CD4-positive, alpha-beta T cell treated with Interleukin-17A for 4 hours (primary cell): Measurements from ENCODE around the gene AKT3.
A peak's percentile ranks its signal among the peaks of the same experiment; 100 is the strongest.

Experiments
- DNase-seq: peaks from one replicate; pipeline ENCODE4 v3.0.0-alpha.2; 2020; ENCODE audit warnings: mixed read lengths

Gene AKT3

DNA sequence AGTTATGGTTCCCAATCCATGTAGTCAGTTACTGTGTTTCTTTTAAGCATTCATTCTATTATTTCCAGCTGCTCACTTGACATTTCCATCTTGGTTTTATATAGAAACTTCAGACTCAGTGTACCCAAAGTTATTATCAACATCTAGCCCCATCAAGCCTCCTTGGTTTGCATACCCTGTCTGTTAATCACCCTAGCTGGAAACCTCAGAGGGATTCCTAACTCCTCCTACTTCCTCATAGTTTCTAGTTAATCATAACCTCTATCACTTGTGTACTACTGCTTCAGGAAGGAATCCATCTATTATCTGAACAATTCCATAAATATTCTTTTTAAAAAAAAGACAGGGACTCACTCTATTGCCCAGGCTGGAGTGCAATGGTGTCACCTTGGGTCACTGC is 300.9 kb downstream of the AKT3 start:
- no peak for DNase-seq

DNA sequence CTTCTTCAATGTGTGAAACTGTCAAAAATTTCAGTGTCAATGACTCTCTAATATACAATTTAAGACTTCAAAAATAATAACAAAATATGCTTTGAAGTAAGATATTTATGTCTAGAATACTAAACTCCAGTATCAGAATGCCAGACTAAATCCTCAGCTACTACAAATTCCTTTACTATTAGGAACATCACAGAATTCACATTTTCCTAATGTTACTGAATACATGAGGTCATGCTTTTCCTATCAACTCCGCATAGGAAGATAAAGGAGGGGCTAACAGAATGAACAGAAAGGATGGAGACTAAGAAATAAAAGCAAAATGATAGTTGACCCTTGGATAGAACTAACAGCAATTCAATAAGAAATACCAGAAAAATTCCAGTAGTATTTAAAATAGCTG is 301.5 kb downstream of the AKT3 start:
- no peak for DNase-seq

DNA sequence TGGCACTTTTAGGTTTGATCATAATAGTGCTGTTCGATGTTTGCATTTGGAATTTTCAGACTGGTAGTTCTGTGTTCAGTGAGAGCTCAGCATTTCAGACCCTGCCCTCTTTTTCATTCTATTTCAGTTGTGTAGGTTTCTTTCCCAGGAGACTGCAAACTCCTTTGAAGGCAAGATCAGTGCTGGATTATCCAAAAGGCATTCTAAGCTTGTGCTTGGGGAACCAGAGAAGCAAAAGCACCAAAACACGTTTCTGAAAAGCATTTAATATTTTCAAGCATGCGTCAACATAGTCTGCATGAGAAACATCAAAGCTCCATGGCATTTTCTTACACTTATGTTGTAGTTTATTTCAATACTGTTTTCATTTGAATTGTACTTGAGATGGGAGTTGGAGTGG is 302.2 kb downstream of the AKT3 start:
- DNase-seq = no peak

DNA sequence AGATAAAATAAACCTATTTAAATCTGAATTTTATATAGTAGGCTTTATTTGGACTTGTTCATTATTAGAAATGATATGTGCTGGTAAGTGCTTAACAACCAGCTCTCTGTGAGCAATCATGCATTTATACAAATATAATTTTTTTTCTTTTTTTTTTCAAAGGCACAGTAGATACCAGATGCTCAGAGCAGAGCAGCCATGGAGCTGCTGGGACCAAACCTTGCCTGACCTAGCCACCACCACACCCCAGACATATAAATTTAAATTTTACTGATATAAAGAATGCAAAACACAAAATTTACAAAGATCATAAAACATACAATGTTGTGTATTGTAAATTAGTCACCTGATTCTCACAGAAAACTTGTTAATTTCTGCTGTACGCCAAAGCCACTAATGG is 303.6 kb downstream of the AKT3 start:
- no peak for DNase-seq

DNA sequence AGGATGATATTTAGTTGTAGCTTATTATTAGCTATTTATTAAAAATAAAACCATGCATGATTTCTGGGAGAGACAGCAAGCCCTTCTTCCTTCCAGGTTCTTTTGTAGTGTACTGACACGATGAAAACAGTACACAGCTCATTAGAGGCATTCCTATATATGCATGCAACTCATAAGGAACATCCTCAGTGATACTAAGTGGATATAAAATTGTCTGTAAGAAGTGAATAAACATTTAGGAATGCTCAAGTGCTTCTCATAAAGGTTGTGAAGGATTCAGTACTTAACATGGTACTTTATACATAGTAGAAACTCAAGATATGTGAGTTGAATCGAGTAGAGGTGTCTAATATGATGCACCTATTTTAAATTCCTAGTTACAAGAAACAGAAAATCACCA is 306.5 kb downstream of the AKT3 start:
- DNase-seq = no peak

DNA sequence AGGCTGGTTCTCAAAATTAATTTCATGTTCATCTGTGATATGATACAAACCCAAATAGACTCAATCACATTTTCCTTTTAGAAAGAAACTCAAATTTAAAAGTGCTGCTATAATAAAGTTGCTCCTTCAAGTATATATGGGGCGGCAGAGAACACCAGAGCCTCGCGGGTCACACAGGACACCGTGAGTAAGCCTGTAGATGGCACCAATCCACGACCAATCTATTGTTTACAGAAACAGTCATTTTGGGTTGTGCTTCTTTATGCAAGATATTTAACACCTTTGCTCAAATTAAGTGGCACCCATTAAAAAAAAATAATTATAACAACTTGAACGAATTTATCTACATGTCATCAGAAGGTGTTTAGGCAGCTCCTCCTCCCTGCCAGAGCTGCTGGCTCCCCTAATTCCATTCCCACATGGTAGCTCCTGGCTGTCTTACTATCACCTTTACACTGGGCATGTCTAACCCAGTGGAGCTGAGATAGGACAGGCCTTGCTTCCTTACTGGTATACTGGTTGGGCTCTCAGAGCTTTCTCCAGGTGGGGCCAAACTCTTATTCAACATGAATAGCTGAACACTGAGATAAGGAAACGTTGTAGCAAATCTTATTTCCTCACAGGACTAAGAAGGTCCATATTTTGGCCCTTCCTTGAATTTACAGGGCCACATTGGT is 307.2 kb downstream of the AKT3 start:
- no peak for DNase-seq

DNA sequence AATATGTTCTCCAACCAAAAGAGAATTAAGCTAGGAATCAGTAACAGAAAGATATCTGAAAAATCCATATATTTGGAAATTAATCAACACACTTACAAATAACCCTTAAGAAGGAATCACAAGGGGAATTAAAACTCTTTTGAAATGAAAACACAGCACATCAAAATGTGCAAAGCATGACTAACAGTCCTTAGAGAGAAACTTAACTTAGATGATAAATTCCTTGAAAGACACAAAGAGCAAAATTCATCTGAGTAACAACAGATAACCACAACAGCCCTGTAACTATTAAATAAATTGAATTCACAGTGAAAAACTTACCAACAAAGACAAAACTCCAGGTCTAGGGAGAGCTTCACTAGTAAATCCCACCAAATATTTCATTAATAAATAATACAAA is 310.4 kb downstream of the AKT3 start:
- no peak for DNase-seq

DNA sequence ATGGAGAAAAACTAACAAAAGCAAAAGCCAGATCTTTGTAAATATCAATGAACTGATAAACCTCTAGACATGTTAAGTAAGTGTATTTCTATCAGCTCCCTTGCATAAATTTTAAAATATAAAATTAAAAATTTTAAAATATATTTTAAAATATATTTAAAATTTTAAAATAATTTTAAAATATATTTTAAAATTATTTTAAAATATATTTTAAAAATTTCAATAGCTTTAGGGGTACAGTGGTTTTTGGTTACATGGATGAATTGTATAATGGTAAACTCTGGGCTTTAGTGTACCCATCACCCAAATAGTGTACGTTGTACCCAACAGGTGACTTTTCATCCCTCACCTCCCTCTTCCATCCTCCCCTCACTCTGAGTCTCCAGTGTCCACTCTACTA is 315.0 kb downstream of the AKT3 start:
- no peak for DNase-seq

DNA sequence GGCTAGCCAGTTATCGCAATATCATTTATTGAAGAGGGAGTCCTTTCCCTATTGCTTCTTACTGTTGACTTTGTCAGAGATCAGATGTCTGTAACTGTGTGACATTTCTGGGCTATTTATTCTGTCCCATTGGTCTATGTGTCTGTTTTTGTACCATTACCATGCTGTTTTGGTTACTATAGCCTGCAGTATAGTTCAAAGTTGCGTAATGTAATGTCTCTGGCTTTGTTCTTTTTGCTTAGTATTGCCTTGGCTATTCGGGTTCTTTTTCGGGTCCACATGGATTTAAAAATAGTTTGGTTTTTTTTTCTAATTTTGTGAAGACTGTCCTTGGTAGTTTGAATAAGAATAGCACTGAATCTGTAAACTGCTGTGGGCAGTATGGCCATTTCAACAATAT is 320.5 kb downstream of the AKT3 start:
- DNase-seq = no peak

DNA sequence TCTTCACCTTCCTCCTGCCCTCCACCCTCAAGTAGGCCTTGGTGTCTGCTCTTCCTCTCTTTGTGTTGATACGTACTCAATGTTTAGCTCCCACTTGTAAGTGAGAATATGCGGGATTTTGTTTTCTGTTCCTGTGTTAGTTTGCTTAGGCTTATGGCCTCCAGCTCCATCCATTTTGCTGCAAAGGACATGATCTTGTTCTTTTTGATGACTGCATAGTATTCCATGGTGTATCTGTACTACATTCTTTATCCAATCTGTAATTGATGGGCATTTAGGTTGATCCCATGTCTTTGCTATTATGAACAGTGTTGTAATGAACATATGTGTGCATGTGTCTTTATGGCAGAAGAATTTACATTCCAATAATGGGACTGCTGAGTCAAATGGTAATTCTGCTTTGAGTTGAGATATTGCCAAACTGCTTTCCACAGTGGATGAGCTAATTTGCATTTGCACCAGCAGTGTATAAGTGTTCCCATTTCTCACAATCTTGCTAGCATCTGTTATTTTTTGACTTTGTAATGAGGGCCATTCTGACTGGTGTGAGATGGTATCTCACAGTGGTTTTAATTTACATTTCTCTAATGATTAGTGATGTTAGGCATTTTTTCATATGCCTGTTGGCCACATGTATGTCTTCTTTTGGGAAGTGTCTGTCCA is 321.5 kb downstream of the AKT3 start:
- DNase-seq = no peak

DNA sequence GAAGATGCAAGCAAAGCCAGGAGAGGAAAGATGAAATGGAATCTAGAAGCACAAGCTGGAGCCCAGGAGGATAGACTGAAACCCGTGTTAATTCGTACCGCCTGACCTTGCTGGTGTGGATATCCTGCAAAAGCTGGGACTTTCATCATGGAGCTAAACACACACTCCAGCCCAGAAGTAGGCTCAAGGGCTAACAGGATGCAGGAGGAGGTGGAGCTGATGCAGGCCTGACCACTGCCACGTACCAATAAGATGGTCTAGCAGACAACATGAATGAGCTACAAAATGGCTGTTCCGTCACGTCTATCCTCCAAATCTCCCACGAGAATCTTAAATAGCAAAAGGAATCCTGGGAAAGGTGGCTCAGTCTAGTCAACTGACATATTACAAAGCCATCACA is 323.9 kb downstream of the AKT3 start:
- no peak for DNase-seq

DNA sequence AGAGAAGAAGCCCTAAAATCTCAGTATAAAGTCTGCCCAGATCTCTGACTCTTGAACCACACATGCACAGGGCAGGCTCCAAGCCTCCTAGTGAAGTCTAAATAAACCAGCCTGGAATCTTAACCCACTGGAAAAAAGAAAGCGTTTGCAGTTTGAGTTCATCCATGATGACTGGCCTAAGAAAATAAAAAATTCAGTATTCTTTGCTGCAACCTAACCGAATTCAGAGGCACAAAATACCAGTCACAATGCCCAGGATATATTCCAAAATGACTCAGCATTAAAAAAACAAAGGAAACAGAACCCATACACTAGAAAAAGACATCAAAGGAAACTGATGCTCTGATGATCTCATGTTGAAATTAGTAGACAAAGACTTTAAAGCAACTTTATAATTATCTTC is 325.0 kb downstream of the AKT3 start:
- no peak for DNase-seq

DNA sequence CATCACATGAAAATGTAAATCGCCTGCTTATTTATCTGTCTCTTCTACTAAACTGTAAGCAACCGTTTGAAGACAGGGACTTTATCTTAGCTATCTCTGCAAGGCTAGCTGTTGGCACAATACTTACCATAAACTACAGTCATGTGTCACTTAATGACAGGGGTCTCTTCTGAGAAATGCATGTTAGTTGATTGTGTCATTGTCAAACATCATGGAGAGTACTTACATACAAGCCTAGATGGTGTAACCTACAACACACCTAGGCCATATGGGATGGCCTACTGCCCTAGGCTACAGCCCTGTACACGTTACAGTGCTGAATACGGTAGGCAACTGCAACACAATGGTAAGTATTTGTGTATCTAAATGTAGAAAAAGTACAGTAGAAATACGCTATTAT is 326.3 kb downstream of the AKT3 start:
- no peak for DNase-seq

DNA sequence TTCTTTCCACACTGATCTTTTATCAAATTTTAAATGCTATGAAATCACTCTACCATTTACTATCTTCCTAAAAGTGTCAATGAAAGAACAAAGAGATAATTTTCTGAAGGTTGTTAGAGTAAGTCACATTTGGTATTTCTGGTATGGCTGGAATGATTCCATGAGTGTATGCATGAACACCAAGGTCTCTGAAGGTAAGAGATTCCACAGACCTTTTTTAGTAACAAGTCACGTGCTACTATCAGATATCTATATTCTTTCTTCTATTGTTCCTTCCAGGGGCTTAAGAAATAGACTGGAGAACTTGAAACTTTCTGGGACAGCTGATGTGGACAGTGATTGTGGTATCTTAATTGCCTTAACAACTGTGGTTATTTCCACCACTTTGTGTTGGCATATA is 329.2 kb downstream of the AKT3 start:
- no peak for DNase-seq

DNA sequence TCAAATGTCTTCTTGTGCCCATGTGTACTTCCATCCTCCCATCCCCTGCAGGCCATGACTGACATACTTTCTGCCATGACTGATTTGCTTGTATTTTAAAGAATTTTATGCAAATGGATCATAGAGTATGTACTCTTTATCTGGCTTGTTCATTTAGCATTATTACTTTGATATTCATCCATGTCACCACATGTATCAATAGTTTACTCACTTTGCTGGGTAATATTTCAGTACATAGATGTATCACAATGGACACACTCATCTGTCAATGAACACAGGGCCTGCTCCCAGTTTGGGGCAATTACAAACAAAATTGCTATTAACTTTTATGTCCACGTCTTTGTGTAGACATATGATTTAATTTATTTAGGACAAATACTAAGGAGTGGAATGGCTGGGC is 335.1 kb downstream of the AKT3 start:
- no peak for DNase-seq

DNA sequence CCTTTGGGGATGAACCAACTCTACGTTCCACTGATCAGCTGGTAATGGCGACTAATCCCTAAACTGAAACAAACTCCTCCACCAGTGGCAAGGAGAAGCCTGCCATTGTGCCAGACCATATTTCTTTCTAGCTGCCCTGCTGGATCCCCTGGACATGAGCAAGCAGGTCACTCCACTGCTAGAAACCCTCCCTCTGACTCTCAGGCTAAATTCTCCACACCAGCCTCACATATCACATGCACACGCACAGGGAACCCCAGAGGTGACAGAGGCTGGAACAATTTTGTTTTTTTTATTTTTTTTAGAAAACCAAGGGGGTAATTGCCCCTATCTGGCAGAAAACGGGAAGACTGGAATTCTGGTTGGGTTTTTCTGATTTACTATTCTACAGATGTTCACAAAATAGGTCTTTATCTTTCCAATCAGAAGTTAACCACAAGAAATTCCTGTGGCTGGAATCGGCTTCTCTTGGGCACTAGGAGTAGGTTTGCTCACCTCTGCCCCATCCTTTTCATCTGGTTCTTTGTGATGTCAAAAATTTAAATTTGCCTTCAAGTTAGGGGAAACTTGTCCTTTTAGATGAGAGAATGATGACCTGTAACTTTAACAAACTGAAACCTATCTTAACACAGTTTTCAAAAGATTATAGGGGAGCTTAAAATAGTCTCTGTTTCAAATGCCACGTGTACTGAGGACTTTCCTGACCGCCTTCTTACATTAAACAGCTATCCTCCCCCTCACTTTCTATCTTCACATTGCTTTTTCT is 336.1 kb downstream of the AKT3 start:
- DNase-seq = no peak

DNA sequence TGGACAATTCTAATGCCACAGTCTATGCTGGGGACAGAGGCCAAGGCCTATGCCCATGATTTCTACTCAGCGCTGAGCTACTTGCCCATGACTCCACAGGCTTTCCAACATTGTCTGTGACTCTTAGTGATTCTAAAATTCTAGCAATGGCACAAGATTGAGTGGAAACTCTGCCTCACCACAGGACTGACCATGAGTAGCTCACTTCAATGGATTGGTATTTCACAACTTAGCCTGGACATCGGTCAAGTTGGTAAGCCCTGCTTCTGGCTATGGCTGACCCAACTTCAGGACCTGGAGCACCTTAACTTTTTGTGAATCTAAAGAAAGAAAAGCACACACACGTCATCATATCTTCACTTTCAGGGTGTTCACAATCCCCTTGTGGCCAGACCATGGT is 339.1 kb downstream of the AKT3 start:
- DNase-seq = no peak

DNA sequence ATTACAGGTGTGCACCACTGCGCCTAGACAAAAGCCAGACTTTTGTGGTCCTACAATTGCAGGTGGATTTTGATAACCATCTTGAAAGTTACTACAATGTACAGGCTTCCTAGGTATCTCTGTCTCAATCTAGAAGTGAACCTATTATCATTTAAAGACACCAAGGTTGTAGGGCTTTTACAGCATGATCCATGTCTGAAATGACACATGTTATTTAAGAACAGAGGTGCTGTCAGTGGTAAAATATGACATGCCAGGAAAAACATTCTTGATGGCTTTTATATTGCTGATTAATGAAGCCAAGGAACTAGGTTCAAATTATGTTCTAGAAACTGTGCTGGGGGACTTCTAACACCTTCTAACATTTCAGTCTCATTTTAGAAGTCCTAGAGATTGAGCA is 341.1 kb downstream of the AKT3 start:
- DNase-seq = no peak

DNA sequence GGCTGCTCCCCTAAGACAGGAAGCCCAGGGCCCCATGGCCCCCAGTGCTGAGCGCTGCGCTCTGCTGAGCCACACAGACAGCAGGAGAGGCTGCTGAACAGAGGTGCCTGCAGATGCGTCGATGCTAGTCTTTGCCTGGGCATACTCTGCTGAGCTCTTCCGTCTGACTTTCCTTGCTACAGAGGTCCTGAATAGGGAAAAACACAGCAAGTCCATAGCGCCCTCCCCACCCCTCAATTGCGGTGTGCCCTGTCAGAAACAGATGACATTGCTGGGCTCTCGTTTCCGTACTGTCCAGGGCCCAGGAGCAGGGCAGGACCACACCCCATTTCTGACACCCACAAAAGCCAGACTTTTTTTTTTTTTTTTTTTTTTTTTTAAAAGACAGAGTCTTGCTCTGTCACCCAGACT is 341.7 kb downstream of the AKT3 start:
- DNase-seq = peak; percentile 54

DNA sequence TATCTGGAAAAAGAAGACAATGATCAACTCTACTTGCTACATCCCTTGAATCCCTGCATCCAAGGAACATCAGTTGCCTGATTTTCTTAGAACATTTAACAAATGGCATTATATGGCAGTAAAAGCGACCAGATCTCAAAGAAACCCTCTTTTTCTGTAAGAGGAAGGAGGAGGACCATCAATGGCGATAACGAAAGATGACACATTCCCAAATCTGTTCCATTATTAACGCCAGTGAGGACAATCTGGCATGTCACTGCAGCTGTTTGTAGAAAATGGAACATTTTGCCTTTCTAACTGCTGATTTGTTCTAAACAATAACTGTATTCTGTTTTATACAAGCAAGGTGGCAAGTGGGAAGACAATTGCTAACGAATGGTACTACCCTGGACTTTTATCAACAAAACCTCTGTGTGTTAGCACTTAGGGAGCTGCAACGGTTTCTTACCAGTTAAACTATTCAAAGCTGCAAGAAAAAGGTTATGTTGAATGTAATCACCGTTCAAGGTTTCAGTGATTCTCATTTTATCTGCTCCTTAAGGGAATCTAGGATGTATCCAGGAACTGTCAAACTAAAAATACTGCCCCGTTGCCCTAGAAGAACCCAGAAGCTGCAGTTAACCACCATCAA is 342.3 kb downstream of the AKT3 start:
- DNase-seq = no peak

DNA sequence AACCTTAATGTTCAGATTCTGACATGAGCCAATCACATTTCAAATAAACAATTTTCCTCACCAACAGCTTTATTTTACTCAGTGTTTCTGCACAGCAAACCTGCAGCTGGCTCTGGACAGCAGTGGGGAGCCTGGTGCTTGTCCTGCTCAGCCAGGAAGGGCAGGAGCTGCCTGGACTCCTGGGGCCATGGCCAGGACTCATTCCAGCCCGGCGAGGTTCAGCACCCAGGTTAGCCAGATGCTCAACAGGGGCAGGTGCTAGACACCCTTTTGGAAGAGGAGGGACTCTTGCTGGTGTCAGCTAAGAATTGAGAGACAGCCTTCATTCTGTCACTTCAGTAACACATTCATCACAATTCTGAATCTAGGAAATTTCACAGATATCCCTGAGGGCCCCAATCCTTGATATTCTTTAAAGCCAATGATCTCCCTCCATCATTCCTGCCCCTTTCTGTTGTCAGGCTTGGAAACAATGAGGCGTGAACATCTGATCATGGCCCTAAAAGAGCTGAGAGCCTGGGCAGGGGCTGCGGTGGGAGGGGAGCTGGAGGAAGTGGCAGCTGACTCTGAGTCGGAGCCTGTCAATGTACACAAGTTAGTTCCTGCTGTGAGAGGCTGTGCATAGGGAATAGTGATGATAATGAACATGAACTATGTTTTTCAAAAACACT is 342.9 kb downstream of the AKT3 start:
- DNase-seq = peak; percentile 24

DNA sequence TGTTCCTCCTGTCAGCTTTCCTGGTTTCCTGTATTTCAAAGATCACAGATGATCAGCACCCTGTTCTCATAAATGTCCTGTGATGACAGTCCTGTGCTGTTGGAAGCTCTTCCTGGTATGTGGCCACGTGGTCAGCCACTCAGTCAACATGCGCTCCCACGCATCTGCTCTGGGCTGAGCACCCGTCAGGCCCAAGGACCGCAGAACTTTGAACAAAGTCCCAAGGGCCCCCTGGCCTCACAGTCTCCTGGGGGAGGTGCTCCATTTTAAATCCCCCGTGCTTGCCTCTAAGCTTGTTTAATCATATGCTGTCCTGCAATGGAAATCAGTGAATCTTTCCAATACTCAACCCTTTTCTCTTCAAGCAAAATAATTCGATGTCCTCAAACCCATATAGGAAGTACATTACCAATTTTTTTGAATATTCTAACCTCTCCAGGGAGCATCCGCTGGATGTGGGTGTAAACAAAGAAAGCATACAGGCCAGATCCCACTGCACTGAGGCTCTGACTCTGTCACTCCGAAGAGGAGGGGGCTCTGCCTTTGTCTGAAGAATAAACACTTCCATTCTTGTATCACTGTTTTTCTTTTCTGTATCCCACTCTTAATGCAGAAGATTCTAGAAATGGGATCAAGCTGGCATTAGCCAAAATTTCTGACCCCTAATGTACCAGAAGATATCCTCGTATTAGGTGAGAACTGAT is 343.9 kb downstream of the AKT3 start:
- DNase-seq = no peak

DNA sequence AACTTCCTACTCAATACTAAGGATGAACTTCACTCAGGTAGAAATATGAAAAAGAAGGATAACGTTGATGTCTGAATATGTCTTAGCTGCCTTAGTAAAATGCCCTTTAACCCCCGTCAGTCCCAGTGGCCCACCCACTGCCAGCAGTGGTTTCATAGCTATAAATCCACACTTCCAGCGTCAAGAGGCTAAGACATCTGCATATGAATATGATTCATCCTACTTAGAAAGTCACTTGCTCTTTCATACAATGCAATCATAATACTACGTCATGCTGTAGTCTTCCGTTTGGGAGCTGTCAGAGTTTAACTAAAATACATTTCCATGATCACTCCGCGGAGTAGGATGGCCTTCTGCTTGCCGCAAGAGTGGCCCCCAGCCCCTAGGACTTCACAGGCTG is 346.9 kb downstream of the AKT3 start:
- DNase-seq = no peak
